ENCODE measurements around the gene ENPP4.
A peak's percentile ranks its signal among the peaks of the same experiment; 100 is the strongest.
"Not testable (repeated sequence)": the region's sequence is repeated elsewhere in the genome, so short reads cannot be mapped to it uniquely, and the experiment has no call there.

ENPP4 gene

GRCh38 chr6:46130666-46131065 lies 877 bp downstream of the ENPP4 start:
- DNase-seq, result no peak

GRCh38 chr6:46131291-46131690 lies 1.5 kb downstream of the ENPP4 start:
- not testable (repeated sequence) for DNase-seq

GRCh38 chr6:46134216-46134615 lies 4.4 kb downstream of the ENPP4 start:
- no peak for DNase-seq

GRCh38 chr6:46135176-46135575 lies 5.4 kb downstream of the ENPP4 start:
- no peak for DNase-seq

- no peak for DNase-seq
Measured at GRCh38 chr6:46136831-46137230, 7.0 kb downstream of the ENPP4 start.

- no peak for DNase-seq
Measured at GRCh38 chr6:46137387-46137786, 7.6 kb downstream of the ENPP4 start.

- no peak for DNase-seq
Measured at GRCh38 chr6:46138281-46138680, 8.5 kb downstream of the ENPP4 start.

GRCh38 chr6:46144270-46144669 lies 14.5 kb downstream of the ENPP4 start:
- no peak for DNase-seq

GRCh38 chr6:46149066-46149465 lies 19.3 kb downstream of the ENPP4 start:
- not testable (repeated sequence) for DNase-seq

GRCh38 chr6:46156701-46157100 lies 26.9 kb downstream of the ENPP4 start:
- DNase-seq, result no peak

GRCh38 chr6:46159229-46159628 lies 29.4 kb downstream of the ENPP4 start:
- no peak for DNase-seq

GRCh38 chr6:46160102-46160501 lies 30.3 kb downstream of the ENPP4 start:
- DNase-seq, result no peak

- DNase-seq, result peak; percentile 60 to 97 (median 90)
Measured at GRCh38 chr6:46170357-46171289, 40.8 kb downstream of the ENPP4 start, which contains the start of gene ENPP5. Gene ENPP5 (minus strand): TSS chr6:46170980. CDS start chr6:46168262, 2,718 bp downstream.

GRCh38 chr6:46172176-46172575 lies 42.4 kb downstream of the ENPP4 start:
- peak in 5 of 58 donors; percentile 1 to 11 (median 3) for DNase-seq

GRCh38 chr6:46174904-46175303 lies 45.1 kb downstream of the ENPP4 start:
- no peak for DNase-seq

GRCh38 chr6:46175446-46175845 lies 45.7 kb downstream of the ENPP4 start:
- DNase-seq, result no peak

- no peak for DNase-seq
Measured at GRCh38 chr6:46175976-46176375, 46.2 kb downstream of the ENPP4 start.

GRCh38 chr6:46184114-46184513 lies 54.3 kb downstream of the ENPP4 start:
- DNase-seq, result no peak

GRCh38 chr6:46186583-46186982 lies 56.8 kb downstream of the ENPP4 start:
- no peak for DNase-seq

- no peak for DNase-seq
Measured at GRCh38 chr6:46189726-46190125, 59.9 kb downstream of the ENPP4 start.

- no peak for DNase-seq
Measured at GRCh38 chr6:46190889-46191288, 61.1 kb downstream of the ENPP4 start.

- no peak for DNase-seq
Measured at GRCh38 chr6:46191961-46192360, 62.2 kb downstream of the ENPP4 start.
